ENCODE results near the gene RFX3.

Gene RFX3

GRCh38 chr9:3215658-3216057, 310.1 kb downstream of the RFX3 start:
- DNase-seq (ENCODE audit: low spot score): no peak

DNA sequence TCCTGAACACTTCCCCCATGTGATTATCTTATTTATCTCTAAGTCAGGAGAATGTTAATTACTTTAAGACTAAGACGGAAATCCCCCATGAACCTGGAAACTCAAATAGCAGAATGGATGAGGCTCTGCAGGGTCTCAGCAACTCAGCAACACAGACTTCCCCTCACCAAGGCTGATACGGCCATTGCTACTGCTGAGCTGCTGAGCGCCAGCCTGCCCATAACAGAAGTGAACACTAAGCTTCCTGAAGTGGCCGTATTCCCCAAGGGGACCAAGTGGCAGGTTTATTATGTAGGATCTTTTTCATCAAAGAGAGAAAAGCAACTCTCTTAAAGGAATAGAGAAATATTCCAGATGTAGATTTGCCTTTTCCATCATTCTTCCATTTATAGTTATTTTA, 311.1 kb downstream of the RFX3 start:
- DNase-seq (ENCODE audit: low spot score): no peak

DNA sequence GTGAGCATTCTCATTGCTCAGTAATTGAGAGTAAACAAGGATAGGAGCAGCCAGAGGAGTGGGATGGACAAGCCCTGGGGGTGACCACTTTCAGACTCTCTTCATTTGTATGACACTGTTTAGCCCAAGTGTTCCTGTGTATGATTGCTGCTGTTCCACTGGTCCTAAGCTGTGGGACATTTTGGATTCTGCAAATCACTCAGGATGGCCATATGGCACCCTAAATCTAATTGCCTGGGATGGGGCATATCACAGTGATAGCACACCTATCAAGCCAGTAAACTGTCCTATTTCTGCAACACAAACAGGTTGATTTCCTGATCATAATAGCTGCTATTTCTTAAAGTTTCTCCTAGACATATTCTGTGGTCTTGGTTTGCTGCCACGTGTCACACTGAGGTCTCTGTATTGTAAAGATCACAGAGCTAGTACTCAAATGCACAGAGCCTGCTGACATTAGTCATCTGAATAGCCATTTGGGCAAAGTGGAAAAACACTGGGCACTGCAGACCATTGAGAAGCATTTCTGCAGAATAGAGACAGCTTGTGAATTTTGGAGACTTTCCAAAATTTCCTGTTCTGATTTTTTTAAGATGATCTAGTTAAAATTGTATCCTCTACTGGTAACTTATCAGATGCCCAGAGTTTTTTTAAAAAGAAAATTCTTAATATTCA, 320.2 kb downstream of the RFX3 start:
- DNase-seq (ENCODE audit: low spot score): peak; percentile 37

DNA sequence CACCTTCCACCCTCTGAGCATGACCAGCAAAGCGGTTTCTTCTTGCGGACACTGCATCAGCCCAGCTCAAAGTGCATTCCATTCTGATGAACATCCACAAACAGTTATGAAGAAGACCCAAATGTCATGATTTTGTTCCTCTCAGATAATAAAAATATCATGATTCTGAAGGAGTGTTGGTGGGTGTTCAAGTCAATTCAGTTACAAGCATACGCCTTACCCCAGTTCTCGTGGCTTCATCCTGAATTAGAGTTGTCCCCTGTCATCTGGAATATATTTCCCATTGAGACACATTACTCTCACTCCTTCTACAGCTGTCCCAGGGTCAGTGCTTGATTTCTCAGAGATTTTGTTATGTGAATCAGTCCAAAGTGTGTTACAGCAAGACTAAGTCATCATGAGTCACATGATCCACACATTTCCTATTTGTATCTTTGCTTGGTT, 325.4 kb downstream of the RFX3 start:
- no peak for DNase-seq (ENCODE audit: low spot score)

DNA sequence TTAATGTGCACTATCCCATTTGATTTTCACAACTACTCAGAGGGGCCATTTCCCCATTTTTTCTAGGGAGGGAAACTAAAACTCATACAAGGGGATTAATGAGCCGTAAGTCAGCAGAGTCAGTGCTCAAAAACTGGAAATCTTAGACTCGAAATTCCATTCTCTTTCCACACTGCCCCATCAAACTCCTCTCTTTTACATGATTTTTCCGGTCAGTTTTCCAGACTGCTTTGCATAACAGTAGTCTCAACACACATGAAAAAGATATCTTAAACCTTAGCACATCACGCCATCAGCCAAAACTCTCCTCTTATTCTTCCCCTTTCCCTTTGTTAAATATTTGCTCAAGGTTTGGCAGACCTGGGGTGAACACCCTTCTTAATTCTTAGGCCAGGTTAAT, 332.0 kb downstream of the RFX3 start:
- no peak for DNase-seq (ENCODE audit: low spot score)

DNA sequence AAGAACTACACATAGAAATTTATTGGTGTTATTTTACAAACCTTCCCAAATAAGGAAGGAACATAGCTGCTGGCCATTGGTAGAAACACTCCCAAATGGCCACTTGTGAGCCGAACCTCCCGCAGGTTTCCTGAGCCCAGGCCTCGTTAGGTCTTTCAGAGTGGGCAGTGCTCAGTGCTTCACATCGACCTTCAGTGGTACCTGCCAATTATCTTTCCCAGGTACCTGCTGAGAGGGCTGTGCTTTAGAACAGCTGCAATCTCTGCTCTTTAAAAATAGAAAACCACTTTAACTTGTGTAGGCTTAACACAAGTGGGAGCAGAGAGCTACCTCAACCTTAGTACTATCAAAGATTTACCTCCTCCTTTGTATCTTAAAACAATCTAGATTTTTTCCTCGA, 334.1 kb downstream of the RFX3 start:
- no peak for DNase-seq (ENCODE audit: low spot score)

DNA sequence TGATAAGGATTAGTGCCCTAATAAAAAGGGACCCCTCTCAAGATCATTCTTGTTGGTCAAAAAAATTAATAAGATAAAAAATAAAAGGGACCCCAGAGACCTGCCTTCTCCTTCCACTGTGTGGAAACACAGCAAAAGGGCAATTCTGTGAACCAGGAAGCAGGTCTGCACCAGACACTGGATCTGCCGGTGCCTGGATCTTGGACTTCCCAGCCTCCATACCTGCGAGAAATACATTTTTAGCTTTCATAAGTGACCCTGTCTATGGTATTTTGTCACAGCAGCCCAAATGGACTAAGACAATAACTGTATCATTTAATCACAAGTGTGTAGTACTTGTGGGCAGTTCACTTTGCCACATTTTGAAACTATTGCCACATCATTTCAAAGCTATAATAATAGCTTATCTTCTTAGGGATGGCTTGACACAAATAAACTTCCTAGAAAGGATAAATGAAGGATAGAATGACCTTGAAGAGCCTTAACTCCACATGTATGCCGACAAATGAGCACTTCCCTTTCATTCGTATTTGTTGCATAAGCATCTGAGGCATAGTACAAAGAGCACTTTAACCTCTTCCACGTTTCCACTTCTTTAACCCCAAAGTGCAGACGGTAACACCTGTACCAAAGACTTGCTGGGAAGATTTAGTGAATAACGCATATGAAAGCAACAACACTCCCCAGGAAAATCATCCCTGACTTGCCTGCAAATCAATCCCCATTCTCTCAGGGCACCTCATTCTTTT, 336.5 kb downstream of the RFX3 start:
- DNase-seq (ENCODE audit: low spot score): no peak

DNA sequence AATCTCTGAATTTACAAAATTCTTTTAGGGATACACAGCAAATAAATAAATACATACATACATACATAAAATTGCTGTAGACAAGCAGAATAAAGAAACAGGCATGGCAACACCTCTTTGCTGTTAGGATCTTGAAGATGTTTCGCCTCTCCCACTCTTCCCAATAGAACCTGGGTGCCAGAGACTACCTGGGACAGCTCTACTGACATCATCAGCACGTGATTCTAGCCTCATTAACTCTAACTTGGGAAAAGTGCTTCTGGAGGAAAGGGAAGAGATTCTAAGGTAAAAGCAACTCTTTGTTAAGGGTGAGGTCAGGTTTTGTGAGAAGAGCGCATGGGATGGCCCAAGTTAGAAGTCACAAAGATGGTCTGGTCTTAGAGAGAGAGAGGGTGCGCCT, 339.1 kb downstream of the RFX3 start:
- no peak for DNase-seq (ENCODE audit: low spot score)

GRCh38 chr9:3181049-3181953, 344.5 kb downstream of the RFX3 start:
- no peak for DNase-seq (ENCODE audit: low spot score)

DNA sequence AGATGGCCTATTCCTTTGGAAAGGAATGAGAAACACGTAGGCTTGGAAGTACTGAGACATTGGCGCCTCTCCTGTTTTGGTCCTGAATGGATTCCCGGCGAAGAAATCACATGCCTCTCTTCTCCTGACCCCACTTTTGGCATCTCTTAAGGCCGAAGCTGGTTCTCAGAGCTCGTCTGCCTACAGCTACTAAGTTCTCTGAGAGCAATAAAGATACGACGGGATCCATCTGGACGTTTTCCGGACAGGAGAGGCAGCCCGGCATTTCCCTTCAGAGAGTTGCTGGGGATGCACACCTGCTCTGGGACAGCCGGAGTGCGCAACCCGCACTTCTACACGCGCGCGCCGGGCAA, 345.1 kb downstream of the RFX3 start:
- DNase-seq (ENCODE audit: low spot score): no peak

- no peak for DNase-seq (ENCODE audit: low spot score)
These were observed 346.1 kb downstream of the RFX3 start for GRCh38 chr9:3179711-3180110.

- no peak for DNase-seq (ENCODE audit: low spot score)
These were observed 347.9 kb downstream of the RFX3 start for GRCh38 chr9:3177936-3178335.

- DNase-seq (ENCODE audit: low spot score): no peak
These were observed 348.5 kb downstream of the RFX3 start for GRCh38 chr9:3177146-3177761.

DNA sequence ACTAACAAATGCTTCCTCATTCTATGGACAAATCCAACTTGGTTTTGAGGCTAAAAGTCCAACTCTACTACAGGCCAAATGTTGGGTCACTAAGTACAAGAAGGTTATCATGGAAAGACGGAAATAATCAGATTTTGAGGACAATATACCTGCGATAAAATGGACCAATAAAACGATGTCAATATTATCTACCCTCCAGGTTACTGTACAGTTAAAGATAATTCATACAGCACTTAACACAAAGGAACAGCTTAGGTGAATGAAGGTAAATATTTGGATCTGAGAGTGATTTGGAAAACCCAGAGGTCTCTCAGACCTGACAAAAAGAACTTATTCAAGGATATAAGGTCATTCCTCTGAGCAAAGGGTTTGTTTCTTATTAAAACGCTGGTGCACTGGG, 352.4 kb downstream of the RFX3 start:
- DNase-seq (ENCODE audit: low spot score): no peak

DNA sequence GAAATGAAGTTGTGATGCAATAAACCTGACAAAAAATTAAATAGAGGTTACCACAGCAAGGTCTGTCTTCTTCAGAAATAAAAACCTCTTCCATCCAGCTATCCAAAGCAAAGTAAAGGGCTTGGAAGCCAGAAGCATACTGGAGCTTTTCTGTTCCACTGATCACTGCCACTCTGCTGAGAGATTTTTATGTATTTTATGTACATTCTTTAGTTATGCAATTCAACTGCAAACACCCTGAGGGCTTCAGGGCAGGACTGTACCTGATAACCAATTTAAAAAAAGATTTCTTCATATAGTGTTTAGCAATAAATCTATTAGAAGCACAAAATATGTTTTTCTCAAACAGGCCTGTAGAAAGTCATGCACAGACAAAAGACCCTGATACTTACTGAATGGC, 355.0 kb downstream of the RFX3 start:
- DNase-seq (ENCODE audit: low spot score): no peak
